Subcutaneous abdominal adipose tissue (tissue), 5 donors: ENCODE results near the gene OR2A1.
"Not testable (repeated sequence)": the region's sequence is repeated elsewhere in the genome, so short reads cannot be mapped to it uniquely, and the experiment has no call there.

Experiments used
- H3K27ac ChIP-seq: one replicate; pipeline ENCODE4 v1.7.0; 2013; ENCODE audit warnings: low read depth, mild to moderate bottlenecking, inconsistent platforms, low read length, moderate library complexity
- H3K27me3 ChIP-seq, 5 donors: one replicate each; pipeline ENCODE4 v1.7.0; 2013; ENCODE audit warnings: low read length in 5 of 5, inconsistent platforms in 1 of 5; ENCODE audit not compliant: control insufficient read depth in 5 of 5, insufficient read depth in 4 of 5
- H3K36me3 ChIP-seq, 5 donors: one replicate each; pipeline ENCODE4 v1.7.0; 2013; ENCODE audit warnings: low read length in 5 of 5; ENCODE audit not compliant: control insufficient read depth in 5 of 5, insufficient read depth in 5 of 5
- H3K4me1 ChIP-seq, 5 donors: one replicate each; pipeline ENCODE4 v1.7.0; 2013; ENCODE audit warnings: low read length in 5 of 5, mild to moderate bottlenecking in 3 of 5, moderate library complexity in 1 of 5; ENCODE audit not compliant: control insufficient read depth in 5 of 5, insufficient read depth in 5 of 5
- H3K4me3 ChIP-seq, 5 donors: one replicate each; pipeline ENCODE4 v1.7.0; 2013; ENCODE audit warnings: low read length in 5 of 5, low read depth in 1 of 5
- H3K9ac ChIP-seq, 5 donors: one replicate each; pipeline ENCODE4 v1.7.0; 2013; ENCODE audit warnings: low read length in 5 of 5, mild to moderate bottlenecking in 4 of 5, moderate library complexity in 3 of 5
- H3K9me3 ChIP-seq, 5 donors: one replicate each; pipeline ENCODE4 v1.7.0; 2013; ENCODE audit warnings: low read length in 5 of 5; ENCODE audit not compliant: control insufficient read depth in 5 of 5
- donor health status: healthy.
- donor health status: healthy.
- donor health status: healthy.
- donor health status: healthy.
- donor health status: healthy.

The OR2A1 gene

GRCh38 chr7:144365523-144365922, 53.3 kb downstream of the OR2A1 start:
- H3K27me3 ChIP-seq, H3K4me1 ChIP-seq, H3K27ac ChIP-seq, H3K9ac ChIP-seq, H3K9me3 ChIP-seq, H3K36me3 ChIP-seq, H3K4me3 ChIP-seq: not testable (repeated sequence)

DNA sequence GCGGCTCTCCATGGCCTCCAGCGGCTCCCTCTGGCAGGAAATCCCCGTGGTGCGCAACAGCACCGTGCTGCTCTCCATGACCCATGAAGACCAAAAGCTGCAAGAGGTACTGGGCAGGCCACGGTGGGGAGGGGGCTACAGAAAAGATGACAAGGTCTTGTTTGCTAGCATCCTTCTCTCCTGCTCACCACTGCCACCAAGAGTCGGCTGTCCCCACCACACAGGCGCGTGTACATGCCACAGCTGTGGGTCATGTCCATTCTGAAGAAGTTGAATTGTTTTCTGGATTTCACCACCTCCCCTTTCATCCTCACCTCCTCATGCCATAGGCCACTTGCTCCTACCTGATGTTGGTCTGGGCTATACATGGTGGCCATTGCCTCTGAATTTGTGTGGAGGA, 55.0 kb downstream of the OR2A1 start:
- not testable (repeated sequence) for H3K36me3 ChIP-seq

DNA sequence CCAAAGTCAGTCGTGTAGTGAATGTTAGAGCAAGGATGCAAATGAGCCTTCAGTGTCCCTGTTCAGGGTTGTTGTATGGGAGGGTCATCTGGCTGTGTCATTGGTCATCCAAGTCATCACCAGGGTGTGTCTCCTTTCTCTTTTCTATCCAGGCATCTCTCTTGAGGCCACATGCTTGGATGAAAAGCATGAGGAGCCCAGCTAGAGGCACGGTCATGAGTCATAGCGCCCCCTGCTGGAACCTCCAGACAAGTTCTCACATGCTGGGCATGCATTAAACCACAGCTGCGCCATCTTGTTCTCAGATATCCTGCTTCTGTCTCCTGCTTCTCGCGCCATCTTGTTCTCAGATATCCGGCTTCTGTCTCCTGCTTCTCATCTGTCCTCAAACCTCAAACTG, 57.0 kb downstream of the OR2A1 start:
- not testable (repeated sequence) for H3K27me3 ChIP-seq

More for the DNA sequence above, 55.0 kb downstream of the OR2A1 start:
- H3K27me3 ChIP-seq, H3K4me1 ChIP-seq, H3K9ac ChIP-seq, H3K9me3 ChIP-seq, H3K4me3 ChIP-seq, H3K27ac ChIP-seq: not testable (repeated sequence)

More for the DNA sequence above, 57.0 kb downstream of the OR2A1 start:
- not testable (repeated sequence) for H3K4me3 ChIP-seq, H3K36me3 ChIP-seq, H3K27ac ChIP-seq, H3K9ac ChIP-seq, H3K9me3 ChIP-seq, H3K4me1 ChIP-seq
